Right cardiac atrium (tissue), 5 donors: ENCODE measurements around the gene DLD. TPM values are rescaled to one million over a fixed set of nuclear protein-coding genes. Genes with fewer than 3 reads are reported as not detected.
"Not testable (repeated sequence)": the region's sequence is repeated elsewhere in the genome, so short reads cannot be mapped to it uniquely, and the experiment has no call there.

ENCODE experiments used
- ATAC-seq, 2 donors: fragments of 200-7000 bp; cut with Tn5 transposase; one replicate each; pipeline versions ENCODE4 v1.8.0 to v1.9.1; 2020; ENCODE audit warnings: moderate library complexity in 2 of 2, mild to moderate bottlenecking in 1 of 2
- DNase-seq, 3 donors: peaks; one replicate each; pipeline ENCODE4 v3.0.0-alpha.2; 2020
- H3K27ac ChIP-seq: one replicate; pipeline ENCODE4 v1.5.1; 2013; ENCODE audit warnings: mild to moderate bottlenecking, low read length, control low read depth, moderate library complexity
- H3K27me3 ChIP-seq: one replicate; pipeline ENCODE4 v1.6.1; 2013; ENCODE audit not compliant: control insufficient read depth, insufficient read depth
- H3K4me1 ChIP-seq: one replicate; pipeline ENCODE4 v1.6.1; 2013; ENCODE audit warnings: low read length; ENCODE audit not compliant: control insufficient read depth, insufficient read depth
- H3K4me3 ChIP-seq: one replicate; pipeline ENCODE4 v1.5.1; 2013; ENCODE audit warnings: low read length, control low read depth
- H3K9me3 ChIP-seq: one replicate; pipeline ENCODE4 v1.6.1; 2013; ENCODE audit warnings: low read length; ENCODE audit not compliant: control insufficient read depth
- WGBS: extraction: QIAGEN DNeasy Blood & Tissue Kit; methylation state at CpG from one replicate; pipeline ENCODE4 v1.1.7; 2013; 5-methylcytosine and 5-hydroxymethylcytosine counted together
- intact Hi-C, 4 donors: fragments of 100-400 bp; cut with DNase I; formaldehyde crosslinking; loops; one replicate each; pipeline versions ENCODE4 v1.11.0 to v1.14.0; 2022 to 2023
- polyA plus RNA-seq: library from polyadenylated mRNA; stranded (reverse); fragments of 200-250 nt; gene quantifications from one replicate; pipeline ENCODE4 v1.2.3, GENCODE V29; 2013
- total RNA-seq, 4 donors: library from RNA; stranded (reverse); fragmentation: NEBNext Ultra II Directional; extraction: Animal tissue kit (Norgen Biotek cat#: 25700); gene quantifications; one replicate each; pipeline ENCODE4 v1.2.1, GENCODE V29; 2021
- donor health status: healthy with polysubstance abuse.
- donor health status: DM: no; HTN: yes; CAD: no.
- donor health status: DM: no; HTN: no; CAD: no.
- donor health status: DM: no; HTN: yes; CAD: no; lungs with severe emphysema.
- donor health status: DM: yes; HTN: yes; CAD: no.

Gene DLD
- total and polyA plus RNA-seq, 5 donors, result 112 to 162 (median 156) TPM

- intact Hi-C loops, result no loop called here
- Histone ChIP-seq H3K4me1 (no peaks in the 10 kb centered on the region), H3K27ac (no peak overlapping the region), H3K9me3 (no peaks in the 10 kb centered on the region), H3K27me3 (no peaks in the 10 kb centered on the region), H3K4me3 (no peak overlapping the region)
- WGBS, result 87% methylated on average over 3 of the region's 3 CpGs
- ATAC-seq (no peak), DNase-seq (no peak)
Observed at GRCh38 chr7:107917763-107918651, 27.0 kb downstream of the DLD start.

- intact Hi-C loops, result no loop called here
- 96% methylated on average over 2 of the region's 2 CpGs for WGBS
- DNase-seq (no peak), ATAC-seq (no peak)
- H3K27me3 ChIP-seq, result no peaks in the 10 kb centered on the region
- H3K4me1 ChIP-seq, result no peaks in the 10 kb centered on the region
- H3K9me3 ChIP-seq, result no peaks in the 10 kb centered on the region
- no peak overlapping the region for H3K27ac ChIP-seq
- no peak overlapping the region for H3K4me3 ChIP-seq
Observed at GRCh38 chr7:107918948-107919347, 28.0 kb downstream of the DLD start.

- no peak overlapping the region for H3K4me3 ChIP-seq
- ATAC-seq, result peak in 1 of 2 donors; percentile 32
- H3K9me3 ChIP-seq, result no peaks in the 10 kb centered on the region
- WGBS, result 16% methylated on average over 1 of the region's 1 CpG
- H3K4me1 ChIP-seq, result no peaks in the 10 kb centered on the region
- intact Hi-C loops, result no loop called here
- H3K27me3 ChIP-seq, result no peaks in the 10 kb centered on the region
- DNase-seq, result no peak
- H3K27ac ChIP-seq, result peak overlapping the region; percentile 7
Observed at GRCh38 chr7:107920048-107920772, 29.2 kb downstream of the DLD start.

- WGBS, result 70% methylated on average over 2 of the region's 2 CpGs
- H3K4me1 ChIP-seq, H3K4me3 ChIP-seq, intact Hi-C loops, H3K27me3 ChIP-seq, DNase-seq, H3K9me3 ChIP-seq, H3K27ac ChIP-seq, ATAC-seq: not testable (repeated sequence)
Observed at GRCh38 chr7:107921826-107922225, 30.8 kb downstream of the DLD start.

- no peak overlapping the region for H3K27ac ChIP-seq
- no peaks in the 10 kb centered on the region for H3K27me3 ChIP-seq
- 62% methylated on average over 1 of the region's 1 CpG for WGBS
- no peaks in the 10 kb centered on the region for H3K9me3 ChIP-seq
- no peak overlapping the region for H3K4me3 ChIP-seq
- no peaks in the 10 kb centered on the region for H3K4me1 ChIP-seq
- intact Hi-C loops, result no loop called here
- DNase-seq (no peak), ATAC-seq (no peak)
Observed at GRCh38 chr7:107922886-107923285, 31.9 kb downstream of the DLD start.

GRCh38 chr7:107924841-107925504 is 34.0 kb downstream of the DLD start:
- no peaks in the 10 kb centered on the region for H3K27me3 ChIP-seq
- 69% methylated on average over 5 of the region's 5 CpGs for WGBS
- no peaks in the 10 kb centered on the region for H3K9me3 ChIP-seq
- intact Hi-C loops, result no loop called here
- ATAC-seq (peak in 1 of 2 donors; percentile 19), DNase-seq (no peak)
- H3K27ac ChIP-seq, result no peak overlapping the region
- no peaks in the 10 kb centered on the region for H3K4me1 ChIP-seq
- no peak overlapping the region for H3K4me3 ChIP-seq

GRCh38 chr7:107926481-107926880 is 35.5 kb downstream of the DLD start:
- no peak for DNase-seq
- no peaks in the 10 kb centered on the region for H3K4me1 ChIP-seq
- no peak overlapping the region for H3K27ac ChIP-seq
- H3K27me3 ChIP-seq, result no peaks in the 10 kb centered on the region
- 86% methylated on average over 1 of the region's 1 CpG for WGBS
- no peak for ATAC-seq
- no peaks in the 10 kb centered on the region for H3K9me3 ChIP-seq
- intact Hi-C loops, result loop anchor here in 1 of 4 donors (2.0 kb wide), 1 partner anchor 16 kb away; no protein-coding TSS in a partner anchor
- H3K4me3 ChIP-seq, result no peak overlapping the region

- intact Hi-C loops, result loop anchor here in 1 of 4 donors (10.0 kb wide), 1 partner anchor 73 kb away; the partner anchor contains the start of gene LAMB1
- Histone ChIP-seq H3K9me3 (no peaks in the 10 kb centered on the region), H3K27ac (no peak overlapping the region), H3K4me3 (no peak overlapping the region), H3K4me1 (no peaks in the 10 kb centered on the region), H3K27me3 (no peaks in the 10 kb centered on the region)
- 33% methylated on average over 5 of the region's 5 CpGs for WGBS
- DNase-seq, result peak in 2 of 3 donors; percentile 45 to 77
- ATAC-seq, result peak; percentile 29 to 36
Observed at GRCh38 chr7:107931740-107932515, 40.9 kb downstream of the DLD start.

- intact Hi-C loops, result loop anchor here in 1 of 4 donors (10.0 kb wide), 1 partner anchor 72 kb away; the partner anchor contains the start of gene LAMB1
- no peaks in the 10 kb centered on the region for H3K27me3 ChIP-seq
- H3K4me1 ChIP-seq, result no peaks in the 10 kb centered on the region
- H3K9me3 ChIP-seq, result no peaks in the 10 kb centered on the region
- no peak overlapping the region for H3K4me3 ChIP-seq
- DNase-seq, result no peak
- no peak for ATAC-seq
- WGBS, result 61% methylated on average over 2 of the region's 2 CpGs
- H3K27ac ChIP-seq, result no peak overlapping the region
Observed at GRCh38 chr7:107932805-107933204, 41.8 kb downstream of the DLD start.

GRCh38 chr7:107933386-107934013 is 42.5 kb downstream of the DLD start:
- 62% methylated on average over 6 of the region's 6 CpGs for WGBS
- DNase-seq (no peak), ATAC-seq (no peak)
- intact Hi-C loops, result loop anchor here in 1 of 4 donors (10.0 kb wide), 1 partner anchor 71 kb away; the partner anchor contains the start of gene LAMB1
- Histone ChIP-seq H3K4me3 (no peak overlapping the region), H3K4me1 (peaks cover under 1% of the 10 kb centered on the region), H3K27me3 (no peaks in the 10 kb centered on the region), H3K27ac (no peak overlapping the region), H3K9me3 (no peaks in the 10 kb centered on the region)
